GM18858 (cell line): ENCODE results near the gene GALNTL6.
"Not testable (repeated sequence)": the region's sequence is repeated elsewhere in the genome, so short reads cannot be mapped to it uniquely, and the experiment has no call there.

Source experiments
- ATAC-seq: cut with Tn5 transposase; IDR thresholded peaks from one replicate; pipeline ENCODE4 v1.9.1; 2021; ENCODE audit not compliant: unreplicated experiment

GALNTL6 gene

GRCh38 chr4:172721659-172722058, 908.5 kb downstream of the GALNTL6 start:
- no peak for ATAC-seq

GRCh38 chr4:172725581-172725980, 912.4 kb downstream of the GALNTL6 start:
- ATAC-seq = no peak

- no peak for ATAC-seq
Measured at GRCh38 chr4:172726001-172726423, 912.8 kb downstream of the GALNTL6 start.

GRCh38 chr4:172727631-172728030, 914.4 kb downstream of the GALNTL6 start:
- ATAC-seq = no peak

- not testable (repeated sequence) for ATAC-seq
Measured at GRCh38 chr4:172733645-172734044, 920.4 kb downstream of the GALNTL6 start.

- ATAC-seq = no peak
Measured at GRCh38 chr4:172734555-172734954, 921.4 kb downstream of the GALNTL6 start.

- no peak for ATAC-seq
Measured at GRCh38 chr4:172736046-172736445, 922.8 kb downstream of the GALNTL6 start.

GRCh38 chr4:172740434-172740833, 927.2 kb downstream of the GALNTL6 start:
- peak; percentile 97 for ATAC-seq

- peak; percentile 99 for ATAC-seq
Measured at GRCh38 chr4:172750910-172751309, 937.7 kb downstream of the GALNTL6 start.

- no peak for ATAC-seq
Measured at GRCh38 chr4:172751550-172751949, 938.3 kb downstream of the GALNTL6 start.

- ATAC-seq = no peak
Measured at GRCh38 chr4:172758586-172759340, 945.6 kb downstream of the GALNTL6 start.

- ATAC-seq = no peak
Measured at GRCh38 chr4:172760512-172760911, 947.3 kb downstream of the GALNTL6 start.

- ATAC-seq = no peak
Measured at GRCh38 chr4:172762895-172763294, 949.7 kb downstream of the GALNTL6 start.

GRCh38 chr4:172770787-172771186, 957.6 kb downstream of the GALNTL6 start:
- no peak for ATAC-seq

- no peak for ATAC-seq
Measured at GRCh38 chr4:172772781-172773180, 959.6 kb downstream of the GALNTL6 start.

GRCh38 chr4:172776203-172776861, 963.1 kb downstream of the GALNTL6 start:
- ATAC-seq = no peak

GRCh38 chr4:172777729-172778431, 964.7 kb downstream of the GALNTL6 start:
- no peak for ATAC-seq

GRCh38 chr4:172778583-172778982, 965.4 kb downstream of the GALNTL6 start:
- ATAC-seq = no peak

- ATAC-seq = no peak
Measured at GRCh38 chr4:172780566-172781081, 967.4 kb downstream of the GALNTL6 start.

GRCh38 chr4:172785613-172786012, 972.4 kb downstream of the GALNTL6 start:
- ATAC-seq = no peak

GRCh38 chr4:172786039-172786792, 973.0 kb downstream of the GALNTL6 start:
- ATAC-seq = no peak
